Central memory CD4-positive, alpha-beta T cell (primary cell): Measurements from ENCODE around the gene SEC14L5.

Experiments
- DNase-seq: peaks from one replicate; pipeline ENCODE4 v3.0.0; 2022

The SEC14L5 gene

GRCh38 chr16:4987580-4988374 lies 29.6 kb downstream of the SEC14L5 start:
- no peak for DNase-seq

- DNase-seq: no peak
These were observed 30.5 kb downstream of the SEC14L5 start for GRCh38 chr16:4988647-4989046.

- no peak for DNase-seq
These were observed 31.4 kb downstream of the SEC14L5 start for GRCh38 chr16:4989391-4990006.

- no peak for DNase-seq
These were observed 32.3 kb downstream of the SEC14L5 start for GRCh38 chr16:4990415-4990814.

GRCh38 chr16:4991754-4992153 lies 33.6 kb downstream of the SEC14L5 start:
- no peak for DNase-seq

- DNase-seq: no peak
These were observed 36.7 kb downstream of the SEC14L5 start for GRCh38 chr16:4994719-4995434.

- no peak for DNase-seq
These were observed 42.5 kb downstream of the SEC14L5 start for GRCh38 chr16:5000573-5001001.

- DNase-seq: no peak
These were observed 43.4 kb downstream of the SEC14L5 start for GRCh38 chr16:5001571-5001970.

GRCh38 chr16:5001986-5002385 lies 43.9 kb downstream of the SEC14L5 start:
- DNase-seq: no peak

GRCh38 chr16:5002699-5003143 lies 44.6 kb downstream of the SEC14L5 start:
- no peak for DNase-seq

- no peak for DNase-seq
These were observed 45.1 kb downstream of the SEC14L5 start for GRCh38 chr16:5003211-5003610.

GRCh38 chr16:5003828-5004227 lies 45.7 kb downstream of the SEC14L5 start:
- no peak for DNase-seq

GRCh38 chr16:5004311-5004710 lies 46.2 kb downstream of the SEC14L5 start:
- DNase-seq: no peak

GRCh38 chr16:5005916-5006315 lies 47.8 kb downstream of the SEC14L5 start:
- no peak for DNase-seq

GRCh38 chr16:5006348-5007193 lies 48.4 kb downstream of the SEC14L5 start:
- DNase-seq: no peak

- no peak for DNase-seq
These were observed 49.1 kb downstream of the SEC14L5 start for GRCh38 chr16:5007256-5007655.

GRCh38 chr16:5008311-5008731 lies 50.2 kb downstream of the SEC14L5 start:
- no peak for DNase-seq

GRCh38 chr16:5010576-5011329 lies 52.6 kb downstream of the SEC14L5 start:
- DNase-seq: no peak

- no peak for DNase-seq
These were observed 53.5 kb downstream of the SEC14L5 start for GRCh38 chr16:5011637-5012036.

- no peak for DNase-seq
These were observed 54.8 kb downstream of the SEC14L5 start for GRCh38 chr16:5012887-5013286.

GRCh38 chr16:5015351-5015750 lies 57.2 kb downstream of the SEC14L5 start:
- DNase-seq: no peak

GRCh38 chr16:5015887-5016286 lies 57.8 kb downstream of the SEC14L5 start:
- no peak for DNase-seq
